Lower lobe of right lung (tissue), 2 donors: ENCODE measurements around the gene ADAMTSL1. TPM values are rescaled to one million over a fixed set of nuclear protein-coding genes. Genes with fewer than 3 reads are reported as not detected.

Experiments used
- ATAC-seq, 2 donors: fragments of 200-7000 bp; cut with Tn5 transposase; one replicate each; pipeline ENCODE4 v1.9.1; 2020 to 2022; ENCODE audit warnings: mild to moderate bottlenecking in 2 of 2, moderate library complexity in 2 of 2
- DNase-seq: peaks from one replicate; pipeline ENCODE4 v3.0.0-alpha.2; 2020
- H3K27ac ChIP-seq: fragments of 200-600 bp; one replicate; pipeline ENCODE4 v1.8.0; 2022
- H3K27me3 ChIP-seq: fragments of 200-600 bp; one replicate; pipeline ENCODE4 v1.8.0; 2022; ENCODE audit warnings: low read depth
- H3K36me3 ChIP-seq: fragments of 200-600 bp; one replicate; pipeline ENCODE4 v1.8.0; 2022; ENCODE audit warnings: mild to moderate bottlenecking
- H3K4me1 ChIP-seq: fragments of 200-600 bp; one replicate; pipeline ENCODE4 v1.8.0; 2022
- H3K4me3 ChIP-seq: fragments of 200-600 bp; one replicate; pipeline ENCODE4 v1.8.0; 2022; ENCODE audit warnings: mild to moderate bottlenecking
- H3K9me3 ChIP-seq: fragments of 200-600 bp; one replicate; pipeline ENCODE4 v1.8.0; 2022
- CTCF ChIP-seq: fragments of 200-600 bp; IDR thresholded peaks from one replicate; pipeline ENCODE4 v1.8.0; 2022; ENCODE audit warnings: antibody characterized with exemption, mild to moderate bottlenecking
- intact Hi-C: fragments of 100-400 bp; cut with DNase I; formaldehyde crosslinking; loops from one replicate; pipeline ENCODE4 v1.11.0; 2022
- total RNA-seq: library from RNA; stranded (reverse); fragmentation: NEBNext Ultra II Directional; extraction: Animal tissue kit (Norgen Biotek cat#: 25700); gene quantifications from one replicate; pipeline ENCODE4 v1.2.1, GENCODE V29; 2021
- donor health status: DM: no; HTN: yes; CAD: no; lungs with severe emphysema.

Gene ADAMTSL1
- total RNA-seq, 1 donor from 2014 or later, result 3.7 TPM

GRCh38 chr9:18543406-18544192 is 69.6 kb downstream of the ADAMTSL1 start:
- intact Hi-C loops, result no loop called here
- Histone ChIP-seq H3K4me1 (no peaks in the 10 kb centered on the region), H3K36me3 (no peaks in the 10 kb centered on the region), H3K4me3 (no peak overlapping the region), H3K9me3 (no peaks in the 10 kb centered on the region), H3K27me3 (no peaks in the 10 kb centered on the region), H3K27ac (no peak overlapping the region)
- ATAC-seq (no peak), DNase-seq (no peak)
- no peak for TF ChIP-seq CTCF

- H3K4me1 ChIP-seq, result no peaks in the 10 kb centered on the region
- H3K4me3 ChIP-seq, result no peak overlapping the region
- no peaks in the 10 kb centered on the region for H3K27me3 ChIP-seq
- TF ChIP-seq CTCF, result no peak
- intact Hi-C loops, result no loop called here
- no peak overlapping the region for H3K27ac ChIP-seq
- ATAC-seq (no peak), DNase-seq (no peak)
- no peaks in the 10 kb centered on the region for H3K9me3 ChIP-seq
- H3K36me3 ChIP-seq, result no peaks in the 10 kb centered on the region
Observed at GRCh38 chr9:18544456-18544855, 70.5 kb downstream of the ADAMTSL1 start.

- no peaks in the 10 kb centered on the region for H3K27me3 ChIP-seq
- TF ChIP-seq CTCF, result no peak
- no peak overlapping the region for H3K27ac ChIP-seq
- intact Hi-C loops, result no loop called here
- no peak for DNase-seq
- H3K36me3 ChIP-seq, result no peaks in the 10 kb centered on the region
- H3K4me1 ChIP-seq, result no peaks in the 10 kb centered on the region
- H3K9me3 ChIP-seq, result no peaks in the 10 kb centered on the region
- no peak overlapping the region for H3K4me3 ChIP-seq
- no peak for ATAC-seq
Observed at GRCh38 chr9:18545636-18546360, 71.8 kb downstream of the ADAMTSL1 start.

GRCh38 chr9:18548456-18548855 is 74.5 kb downstream of the ADAMTSL1 start:
- H3K27ac ChIP-seq, result no peak overlapping the region
- ATAC-seq (no peak), DNase-seq (no peak)
- TF ChIP-seq CTCF, result no peak
- H3K4me1 ChIP-seq, result no peaks in the 10 kb centered on the region
- no peaks in the 10 kb centered on the region for H3K36me3 ChIP-seq
- H3K9me3 ChIP-seq, result no peaks in the 10 kb centered on the region
- H3K4me3 ChIP-seq, result no peak overlapping the region
- intact Hi-C loops, result no loop called here
- no peaks in the 10 kb centered on the region for H3K27me3 ChIP-seq

GRCh38 chr9:18549772-18550171 is 75.8 kb downstream of the ADAMTSL1 start:
- Histone ChIP-seq H3K27ac (no peak overlapping the region), H3K27me3 (no peaks in the 10 kb centered on the region), H3K4me3 (no peak overlapping the region), H3K9me3 (no peaks in the 10 kb centered on the region), H3K36me3 (no peaks in the 10 kb centered on the region), H3K4me1 (no peaks in the 10 kb centered on the region)
- DNase-seq, result no peak
- intact Hi-C loops, result no loop called here
- TF ChIP-seq CTCF, result no peak
- ATAC-seq, result no peak
